ENCODE data around the gene USP36.
"Not testable (repeated sequence)": the region's sequence is repeated elsewhere in the genome, so short reads cannot be mapped to it uniquely, and the experiment has no call there.

USP36 gene

DNA sequence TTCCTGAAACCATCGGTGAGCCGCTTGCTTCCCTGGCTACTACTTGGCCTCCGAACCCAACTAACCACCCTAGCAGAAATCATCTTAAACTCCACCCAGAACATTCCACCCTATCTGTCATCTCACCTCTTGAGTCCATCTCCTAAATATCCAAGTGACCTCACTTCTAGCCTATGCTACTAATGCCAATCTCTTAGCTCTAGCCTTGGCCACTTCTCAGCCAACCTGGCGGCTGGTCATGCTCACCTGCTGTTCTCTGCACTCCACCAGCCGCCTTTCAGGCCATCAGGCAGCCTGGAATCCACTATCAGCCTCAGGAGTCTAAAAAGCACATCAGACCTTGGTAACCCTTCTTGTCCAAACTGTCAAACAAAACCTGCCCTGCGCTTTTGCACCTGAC is 46.6 kb downstream of the USP36 start:
- H3K4me3 ChIP-seq (ENCODE audit: low read depth, low read length) = no peak overlapping the region

DNA sequence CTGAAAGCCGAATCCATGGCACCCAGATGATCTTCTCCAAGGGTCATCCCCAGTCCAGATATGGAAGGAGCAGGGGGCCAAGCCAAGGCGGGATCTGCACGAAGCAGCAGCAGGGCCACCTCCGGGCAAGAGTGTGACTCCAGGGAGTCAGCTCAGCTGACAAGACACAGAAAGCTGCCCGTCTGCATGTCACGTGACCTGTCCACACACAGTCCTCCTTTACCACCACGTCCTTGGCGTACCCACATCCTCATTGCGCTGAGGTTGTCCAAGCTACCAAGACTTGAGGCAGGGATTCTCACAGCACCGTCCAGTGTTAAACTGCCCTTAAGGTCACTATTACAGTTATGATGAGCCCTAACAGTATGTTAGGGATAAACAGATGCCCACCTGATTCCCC is 47.2 kb downstream of the USP36 start:
- H3K4me3 ChIP-seq (ENCODE audit: low read depth, low read length) = no peak overlapping the region

DNA sequence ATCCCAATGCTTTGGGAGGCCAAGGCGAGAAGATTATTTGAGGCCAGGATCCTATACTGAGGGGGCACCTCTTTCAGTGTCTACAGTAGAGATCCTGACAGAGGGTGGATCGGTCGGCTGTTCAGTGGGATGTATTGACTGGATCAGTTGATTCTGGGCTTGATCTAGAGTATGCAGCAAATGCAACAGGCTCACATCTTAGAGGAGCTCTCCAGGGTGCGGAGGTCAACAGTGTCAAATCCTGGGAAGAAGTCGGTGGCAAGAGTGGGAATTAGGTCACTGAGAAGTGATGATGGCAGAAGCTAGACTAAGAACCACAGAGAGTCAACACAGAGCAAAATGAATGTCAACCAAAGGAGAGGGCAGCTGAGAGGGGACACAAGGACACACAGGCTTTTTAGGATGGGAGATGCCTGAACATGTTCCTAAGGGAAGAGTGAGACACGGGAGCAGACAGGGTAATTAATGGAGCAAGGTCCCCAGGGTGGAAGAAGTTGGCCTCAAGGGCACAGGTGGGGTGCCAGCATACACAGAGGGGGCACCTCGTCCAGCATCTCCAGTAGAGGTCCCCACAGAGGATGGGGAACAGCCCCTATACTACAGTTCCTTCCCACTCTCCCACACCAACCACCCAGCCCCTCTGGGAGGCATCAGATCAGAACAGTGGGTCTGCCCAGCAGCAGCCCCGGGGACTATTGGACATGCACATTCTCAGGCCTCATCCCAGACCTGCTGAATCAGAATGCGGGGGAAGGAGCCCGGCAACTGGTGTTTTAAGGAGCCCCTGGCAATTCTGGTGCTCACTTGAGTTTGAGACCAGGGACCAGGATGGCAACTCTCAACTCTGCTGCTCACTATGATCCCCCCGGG is 48.5 kb downstream of the USP36 start:
- no peak overlapping the region for H3K4me3 ChIP-seq (ENCODE audit: low read depth, low read length)

DNA sequence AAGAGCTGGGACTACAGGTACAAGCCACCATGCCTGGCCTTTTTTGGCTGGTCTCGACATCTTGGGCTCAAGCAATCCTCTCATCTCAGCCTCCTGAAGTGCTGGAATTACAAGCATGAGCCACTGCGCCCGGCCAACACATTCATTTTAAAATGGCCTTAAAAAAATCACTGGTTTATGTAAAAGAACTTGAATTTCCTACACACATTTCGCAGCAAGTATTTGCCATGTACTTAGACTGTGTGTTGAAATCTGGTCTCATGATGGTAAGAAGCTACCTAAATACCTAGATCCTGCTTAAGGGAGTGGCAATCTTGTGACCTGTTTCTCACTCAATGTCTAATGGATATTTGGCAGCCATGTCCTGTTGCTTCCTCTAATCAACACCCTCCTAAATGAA is 50.1 kb downstream of the USP36 start:
- no peak overlapping the region for H3K4me3 ChIP-seq (ENCODE audit: low read depth, low read length)

DNA sequence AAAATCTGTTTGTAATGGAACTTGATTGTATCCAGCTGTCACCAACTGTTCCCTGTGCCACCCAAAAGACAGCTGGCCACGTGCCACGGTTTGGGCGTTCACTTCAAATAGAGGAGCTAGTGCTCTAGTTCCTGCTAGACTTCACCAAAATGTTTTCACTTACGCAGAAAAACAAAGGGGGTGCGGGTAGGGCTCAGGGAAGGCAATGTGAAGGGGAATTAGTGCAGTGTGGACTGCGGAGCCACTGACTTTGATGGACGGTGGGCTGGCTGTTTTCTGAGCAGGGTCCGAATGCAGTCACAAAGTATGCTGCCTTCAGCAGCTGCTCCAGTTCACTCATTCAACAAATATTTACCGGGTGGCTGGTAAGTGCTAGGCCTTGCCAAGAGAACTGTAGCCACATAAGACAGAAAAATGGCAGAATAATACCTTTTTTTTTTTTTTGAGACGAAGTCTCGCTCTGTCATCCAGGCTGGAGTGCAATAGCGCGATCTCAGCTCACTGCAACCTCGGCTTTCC is 50.9 kb downstream of the USP36 start:
- no peak overlapping the region for H3K4me3 ChIP-seq (ENCODE audit: low read depth, low read length)

DNA sequence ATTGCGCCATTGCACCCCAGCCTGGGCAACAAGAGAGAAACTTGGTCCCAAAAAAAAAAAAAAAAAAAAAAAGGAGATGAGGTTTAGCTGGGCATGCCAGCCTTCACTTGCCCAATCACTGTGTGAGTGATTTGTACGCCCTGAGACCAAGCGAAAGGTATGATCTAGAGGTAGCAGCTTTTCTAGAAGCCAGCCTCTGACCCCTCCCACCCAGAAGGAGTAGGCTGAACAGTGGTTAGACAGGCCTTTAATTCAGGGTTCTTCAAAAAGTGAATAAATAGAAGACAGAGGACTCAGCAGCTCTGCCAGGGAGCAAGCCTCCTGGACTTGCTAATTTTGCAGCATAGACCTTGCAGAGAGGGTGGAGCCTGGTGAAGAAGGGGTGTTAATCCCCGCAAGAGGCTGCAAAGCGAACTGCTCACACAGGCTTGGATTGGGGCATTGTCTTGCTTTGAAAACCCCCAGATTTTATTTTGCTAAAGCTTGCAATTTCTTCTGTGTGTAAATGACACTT is 51.4 kb downstream of the USP36 start:
- no peak overlapping the region for H3K4me3 ChIP-seq (ENCODE audit: low read depth, low read length)

DNA sequence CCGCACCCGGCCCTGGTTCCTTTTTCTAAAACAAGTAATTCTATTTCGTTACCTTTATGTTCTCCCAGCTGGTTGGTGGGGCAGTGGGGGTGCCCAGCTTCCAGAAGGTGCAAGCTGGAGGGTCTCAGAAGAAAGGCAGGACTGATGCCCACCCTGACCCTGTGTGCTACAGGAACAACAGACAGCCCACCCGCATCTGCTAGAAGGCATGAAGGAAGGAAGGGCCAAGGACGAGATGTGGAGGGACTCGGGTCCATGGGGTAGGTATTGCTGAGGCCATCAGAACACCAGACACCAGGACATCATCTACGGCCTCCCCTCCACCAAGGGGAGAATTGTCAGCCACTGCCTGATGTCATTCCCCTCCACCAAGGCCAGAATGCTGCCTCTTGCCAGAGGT is 52.2 kb downstream of the USP36 start:
- H3K4me3 ChIP-seq (ENCODE audit: low read depth, low read length) = no peak overlapping the region

DNA sequence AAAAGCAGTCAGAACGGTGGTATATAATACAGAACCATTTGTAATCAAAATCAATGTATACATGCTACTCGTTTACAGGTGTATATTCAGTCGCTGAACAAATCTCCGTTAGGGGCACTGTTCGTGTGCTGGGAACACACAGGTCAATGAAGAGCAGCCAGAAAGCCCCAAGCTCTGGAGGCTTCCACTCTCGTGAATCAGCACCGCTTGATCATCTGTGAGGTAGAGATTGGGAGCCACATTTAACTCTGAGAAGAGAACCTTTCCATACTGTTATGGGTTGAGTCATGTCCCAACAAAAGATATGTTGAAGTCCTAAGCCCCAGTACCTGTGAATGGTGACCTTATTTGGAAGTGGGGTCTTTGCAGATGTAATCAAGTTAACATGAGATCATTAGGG is 53.2 kb downstream of the USP36 start:
- no peak overlapping the region for H3K4me3 ChIP-seq (ENCODE audit: low read depth, low read length)

DNA sequence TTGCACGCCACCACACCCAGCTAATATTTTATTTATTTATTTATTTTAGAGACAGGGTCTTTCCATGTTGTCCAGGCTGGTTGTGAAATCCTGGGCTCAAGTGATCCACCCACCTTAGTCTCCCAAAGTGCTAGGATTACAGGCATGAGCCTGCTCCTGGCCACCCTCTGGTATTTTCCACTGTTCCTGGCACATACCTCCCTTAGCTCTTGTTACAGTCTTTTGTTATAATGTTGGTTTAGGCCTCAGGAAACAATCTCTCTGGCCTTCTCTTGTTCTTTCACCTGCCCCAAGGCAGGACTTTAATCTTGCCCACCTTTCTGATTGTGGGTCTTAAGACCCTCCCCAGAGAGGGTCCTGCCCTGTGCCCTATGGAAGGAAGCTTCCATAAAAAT is 55.0 kb downstream of the USP36 start:
- no peak overlapping the region for H3K4me3 ChIP-seq (ENCODE audit: low read depth, low read length)

DNA sequence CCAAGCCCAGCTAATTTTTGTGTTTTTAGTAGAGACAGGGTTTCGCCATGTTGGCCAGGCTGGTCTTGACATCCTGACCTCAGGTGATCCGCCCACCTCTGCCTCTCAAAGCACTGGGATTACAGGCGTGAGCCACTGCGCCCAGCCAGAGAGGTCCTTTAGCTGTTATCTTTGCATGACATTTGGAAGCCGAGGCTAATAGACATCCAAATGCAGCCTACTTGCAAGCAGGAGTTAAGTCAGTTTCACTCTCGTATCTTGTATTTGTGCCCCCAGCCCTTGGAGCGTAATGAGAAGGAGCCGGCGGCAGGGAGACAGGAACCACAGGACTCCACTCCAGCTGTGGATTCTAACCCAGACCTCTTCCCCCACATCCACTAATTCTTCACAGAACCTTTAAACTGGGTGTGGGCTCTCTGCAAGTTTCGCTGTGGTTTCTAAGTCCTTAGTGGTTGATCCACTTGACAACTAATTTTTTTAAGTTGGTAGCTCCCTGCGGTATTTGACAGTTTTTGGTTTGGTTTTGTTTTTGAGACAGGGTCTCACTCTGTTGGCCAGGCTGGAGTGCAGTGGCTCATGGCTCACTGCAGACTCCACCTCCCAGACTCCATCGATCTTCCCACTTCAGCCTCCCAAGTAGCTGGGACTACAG is 55.5 kb downstream of the USP36 start:
- H3K4me3 ChIP-seq (ENCODE audit: low read depth, low read length) = no peak overlapping the region

DNA sequence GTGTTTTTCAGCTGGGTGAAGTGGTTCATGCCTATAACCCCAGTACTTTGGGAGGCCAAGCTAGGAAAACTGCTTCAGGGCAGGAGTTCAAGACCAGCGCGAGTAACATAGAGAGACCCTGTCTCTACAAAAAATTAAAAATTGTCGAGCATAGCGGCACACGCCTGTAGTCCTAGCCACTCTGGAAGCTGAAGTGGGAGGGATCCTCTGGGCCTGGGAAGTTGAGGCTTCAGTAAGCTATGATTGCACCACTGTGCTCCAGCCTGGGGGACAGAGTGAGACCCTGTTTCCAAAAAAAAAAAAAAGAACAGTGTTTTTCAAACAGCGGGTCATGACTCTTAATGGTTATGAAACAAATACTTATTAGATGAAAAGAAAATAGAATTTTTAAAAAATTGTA is 56.3 kb downstream of the USP36 start:
- H3K4me3 ChIP-seq (ENCODE audit: low read depth, low read length) = no peak overlapping the region

DNA sequence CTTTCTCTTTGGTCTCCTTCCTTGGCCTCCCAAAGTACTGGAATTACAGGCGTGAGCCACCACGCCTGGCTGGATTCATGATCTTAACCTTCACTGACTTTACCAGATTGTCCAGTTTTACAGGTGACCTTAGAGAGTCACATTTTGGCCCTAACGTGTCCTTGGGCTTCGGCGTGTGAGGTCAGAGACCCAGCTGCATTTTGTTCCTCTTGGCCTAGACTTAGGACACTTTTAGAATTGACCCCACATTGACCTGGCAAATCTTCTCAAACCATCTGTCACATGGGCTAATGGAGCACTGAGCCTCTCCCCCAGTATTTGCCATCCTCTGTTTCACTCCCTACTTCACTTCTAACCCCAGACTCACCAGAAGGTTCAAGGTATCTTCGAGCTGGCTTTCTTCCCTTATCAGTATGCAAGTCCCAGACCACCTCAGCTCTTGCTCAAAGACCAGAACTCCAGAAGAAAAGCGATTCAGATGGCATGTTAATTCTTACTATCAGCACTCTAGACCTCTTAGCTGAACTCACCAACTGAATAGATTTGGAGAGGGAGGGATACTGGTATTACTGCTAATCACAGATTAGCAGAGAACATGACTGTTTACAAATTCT is 56.8 kb downstream of the USP36 start:
- no peak overlapping the region for H3K4me3 ChIP-seq (ENCODE audit: low read depth, low read length)

DNA sequence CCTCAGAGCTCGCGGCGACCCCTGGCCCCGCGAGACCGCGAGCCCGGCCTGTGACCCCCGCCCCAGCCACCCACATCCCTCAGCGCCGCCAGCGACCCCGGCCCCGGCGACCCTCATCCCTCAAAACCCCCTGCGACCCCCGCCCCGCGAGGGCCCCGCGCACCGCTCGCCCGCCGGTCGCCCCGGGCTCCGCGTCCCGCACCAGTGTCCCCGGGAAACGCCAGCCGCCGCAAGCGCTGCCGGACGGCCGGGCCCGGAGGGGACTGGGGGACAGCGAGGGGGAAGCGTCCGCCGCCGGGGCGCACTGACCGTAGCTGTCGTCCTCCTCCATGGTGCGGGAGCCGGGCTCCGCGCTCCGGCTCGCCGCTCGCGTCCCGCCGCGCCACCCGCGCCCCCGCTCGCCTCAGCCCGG is 58.7 kb downstream of the USP36 start, which contains the start of gene CYTH1:
TSS of gene CYTH1 (minus strand) at position 381 of the 412 bp plus-strand sequence. CDS start at position 331, 50 bp downstream.
- peak within 1 kb of the TSS; percentile 70 for H3K4me3 ChIP-seq (ENCODE audit: low read depth, low read length)

DNA sequence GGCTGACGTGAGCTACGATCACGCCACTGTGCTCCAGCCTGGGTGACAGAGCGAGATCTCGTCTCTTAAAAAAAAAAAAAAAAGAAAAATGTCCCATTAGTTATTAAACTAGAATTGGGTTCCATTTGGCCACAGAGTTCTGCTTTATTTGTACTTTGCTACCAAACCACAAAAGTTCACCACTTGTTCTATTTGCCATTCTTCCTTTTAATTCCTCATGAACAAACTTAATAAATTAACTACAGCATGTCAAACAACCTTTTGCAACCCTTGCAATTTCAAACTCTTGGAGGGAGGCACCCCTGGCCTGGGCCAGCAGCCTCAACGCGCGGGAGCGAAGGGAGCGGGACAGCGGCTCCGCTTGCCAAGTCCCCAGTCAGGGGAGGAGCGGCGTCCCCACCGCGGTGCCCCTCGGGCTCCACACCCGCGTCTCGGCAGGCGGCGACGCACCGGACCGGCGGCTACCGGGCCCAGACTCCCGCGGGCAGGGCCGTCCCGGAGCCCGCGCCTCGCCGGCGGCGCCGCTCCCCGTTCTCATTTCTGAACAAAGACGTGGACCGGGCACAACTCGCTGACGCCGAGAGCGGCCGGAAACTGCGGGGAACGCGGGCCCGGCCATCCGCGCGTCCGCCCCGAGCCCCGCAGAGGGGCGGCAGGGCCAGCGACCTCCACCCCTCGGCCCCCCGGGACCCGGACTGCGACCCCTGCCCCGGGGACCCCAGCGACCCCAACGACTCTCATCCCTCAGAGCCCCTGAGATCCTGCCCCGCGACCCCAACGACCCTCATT is 59.3 kb downstream of the USP36 start:
- peak overlapping the region; percentile 70 for H3K4me3 ChIP-seq (ENCODE audit: low read depth, low read length)

DNA sequence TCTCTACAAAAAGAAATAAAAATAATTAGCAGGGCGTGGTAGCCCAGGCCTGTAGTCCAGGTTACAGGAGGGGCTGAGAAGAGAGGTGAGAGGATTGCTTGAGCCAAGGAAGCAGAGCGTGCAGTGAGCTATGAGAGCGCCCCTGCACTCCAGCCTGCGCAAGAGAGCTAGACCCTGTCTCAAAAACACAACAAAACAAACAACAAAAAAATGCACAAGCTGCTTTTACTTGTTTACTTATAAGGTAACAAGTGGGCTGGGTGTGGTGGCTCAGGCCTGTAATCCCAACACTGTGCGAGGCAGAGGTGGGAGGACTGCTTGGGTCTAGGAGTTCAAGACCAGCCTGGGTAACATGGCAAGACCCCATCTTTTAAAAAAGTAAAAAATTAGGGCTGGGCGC is 60.3 kb downstream of the USP36 start:
- H3K4me3 ChIP-seq (ENCODE audit: low read depth, low read length) = no peak overlapping the region

DNA sequence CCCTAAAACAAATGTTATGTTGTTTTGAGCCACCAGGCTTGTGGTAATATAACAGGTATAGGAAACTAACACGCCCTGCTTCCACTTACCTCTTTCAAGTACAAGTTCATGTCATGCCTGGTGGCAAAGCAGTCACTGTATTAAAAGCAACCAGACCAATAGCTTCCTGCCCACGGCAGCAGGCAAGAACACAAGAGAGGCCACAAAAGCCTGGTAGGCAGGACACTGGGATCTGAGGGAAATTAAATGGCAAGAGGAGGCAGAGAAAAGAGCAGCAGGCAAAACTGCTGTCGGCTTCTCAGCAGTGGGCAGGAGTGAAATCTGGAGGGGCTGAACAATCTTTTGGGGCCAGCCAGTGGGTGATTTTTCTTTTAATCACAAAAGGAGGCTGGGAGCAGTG is 60.8 kb downstream of the USP36 start:
- no peak overlapping the region for H3K4me3 ChIP-seq (ENCODE audit: low read depth, low read length)

DNA sequence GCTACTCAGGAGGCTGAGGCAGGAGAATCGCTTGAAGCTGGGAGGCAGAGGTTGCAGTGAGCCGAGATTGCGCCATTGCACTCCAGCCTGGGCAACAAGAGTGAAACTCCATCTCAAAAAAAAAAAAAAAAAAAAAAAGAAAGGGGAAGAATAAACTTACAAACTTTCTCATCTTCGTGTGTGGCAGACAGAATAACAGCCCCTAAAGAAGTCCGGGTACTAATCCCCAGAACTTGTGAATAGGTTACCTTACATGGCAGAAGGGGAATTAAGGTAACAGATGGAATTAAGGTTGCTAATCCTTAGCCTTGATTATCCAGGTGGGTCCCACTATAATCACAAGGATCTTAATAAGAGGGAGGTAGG is 61.3 kb downstream of the USP36 start:
- H3K4me3 ChIP-seq (ENCODE audit: low read depth, low read length) = not testable (repeated sequence)

DNA sequence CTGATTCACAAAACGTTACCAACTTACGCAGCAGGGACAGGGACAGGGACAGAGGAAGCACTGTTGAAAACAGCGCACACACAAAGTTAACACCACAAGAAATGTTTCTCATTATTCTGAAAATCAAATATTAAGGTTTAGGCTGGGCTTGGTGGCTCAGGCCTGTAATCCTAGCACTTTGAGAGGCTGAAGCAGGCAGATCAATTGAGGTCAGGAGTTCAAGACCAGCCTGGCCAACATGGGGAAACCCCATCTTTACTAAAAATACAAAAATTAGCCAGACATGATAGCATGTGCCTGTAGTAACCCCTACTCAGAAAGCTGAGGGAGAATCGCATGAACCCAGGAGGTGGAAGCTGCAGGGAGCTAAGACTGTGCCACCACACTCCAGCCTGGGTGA is 62.7 kb downstream of the USP36 start:
- H3K4me3 ChIP-seq (ENCODE audit: low read depth, low read length) = no peak overlapping the region

DNA sequence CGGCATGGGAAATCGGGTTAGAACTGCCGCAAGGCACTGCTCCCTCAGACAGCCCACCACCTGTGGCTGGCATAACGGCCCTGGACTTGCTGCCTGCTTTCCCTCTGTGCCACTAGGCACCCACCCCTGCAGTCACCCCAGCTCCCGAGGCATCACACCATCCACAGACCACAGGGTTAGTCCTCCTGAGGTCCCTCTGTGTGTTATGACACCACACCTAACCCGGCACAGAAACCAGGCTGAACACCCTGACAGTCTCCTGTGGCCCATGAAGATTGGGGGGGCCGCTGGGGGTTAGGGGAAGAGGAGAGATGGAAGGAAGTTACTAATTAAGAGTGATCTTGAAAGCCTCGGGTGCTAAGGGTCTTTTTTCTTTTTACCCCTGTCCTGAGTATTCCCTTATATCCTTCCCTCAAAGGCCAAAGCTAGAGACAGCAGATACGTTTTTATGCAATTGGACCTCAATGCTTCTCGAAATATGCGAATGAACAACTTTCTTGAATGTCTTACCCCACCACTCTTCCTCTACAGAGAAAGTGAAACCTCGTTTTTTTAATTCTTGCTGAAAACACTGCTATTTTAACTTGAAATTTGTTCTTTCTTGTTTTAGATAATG is 65.5 kb downstream of the USP36 start:
- no peak overlapping the region for H3K4me3 ChIP-seq (ENCODE audit: low read depth, low read length)

DNA sequence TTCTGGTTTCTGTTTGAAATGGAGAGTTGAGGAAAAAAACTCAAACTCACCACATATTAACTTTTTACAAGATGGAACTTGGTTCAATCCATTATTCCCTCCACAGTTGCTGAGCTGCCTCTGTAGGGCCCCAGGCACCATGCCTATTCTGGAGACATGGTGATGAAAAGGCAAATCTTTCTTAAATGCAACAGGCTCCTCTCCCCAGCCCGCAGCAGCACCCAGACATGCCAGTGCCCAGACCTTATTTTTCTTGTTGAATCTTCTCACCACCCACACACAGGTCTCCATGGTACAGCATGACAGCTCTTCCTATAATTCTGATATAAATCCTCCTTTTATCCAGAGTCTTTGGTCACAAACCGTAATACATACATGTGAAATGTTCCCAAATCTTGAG is 66.2 kb downstream of the USP36 start:
- H3K4me3 ChIP-seq (ENCODE audit: low read depth, low read length) = no peak overlapping the region

All from iPS-11a (cell line).